HEK293 (cell line): ENCODE measurements around the gene ATP6V0A1.

Source experiments
- BCL11B ChIP-seq: fragments of 450-650 bp; formaldehyde crosslinking; IDR thresholded peaks from 2 replicates; pipeline ENCODE4 v1.5.1; 2016; ENCODE audit warnings: low read depth, missing biosample characterization, missing genetic modification characterization
- KLF17 ChIP-seq: fragments of 450-650 bp; formaldehyde crosslinking; IDR thresholded peaks from 2 replicates; pipeline ENCODE4 v1.5.1; 2016; ENCODE audit warnings: missing biosample characterization, missing genetic modification characterization
- KLF8 ChIP-seq: fragments of 450-650 bp; formaldehyde crosslinking; IDR thresholded peaks from 2 replicates; pipeline ENCODE4 v1.5.1; 2016; ENCODE audit warnings: missing biosample characterization, missing genetic modification characterization
- MZF1 ChIP-seq: fragments of 450-650 bp; formaldehyde crosslinking; IDR thresholded peaks from 2 replicates; pipeline ENCODE4 v1.5.1; 2017; ENCODE audit warnings: missing biosample characterization, missing genetic modification characterization, borderline replicate concordance
- PRDM10 ChIP-seq: fragments of 450-650 bp; formaldehyde crosslinking; IDR thresholded peaks from 2 replicates; pipeline ENCODE4 v1.5.1; 2016; ENCODE audit warnings: missing biosample characterization, missing genetic modification characterization
- ZBTB1 ChIP-seq: fragments of 450-650 bp; formaldehyde crosslinking; IDR thresholded peaks from 2 replicates; pipeline ENCODE4 v1.5.1; 2016; ENCODE audit warnings: missing biosample characterization, missing genetic modification characterization
- ZBTB17 ChIP-seq: fragments of 450-650 bp; formaldehyde crosslinking; IDR thresholded peaks from 2 replicates; pipeline ENCODE4 v1.5.1; 2016; ENCODE audit warnings: missing biosample characterization, missing genetic modification characterization
- ZBTB44 ChIP-seq: fragments of 450-650 bp; IDR thresholded peaks from 2 replicates; pipeline ENCODE4 v1.5.1; 2018; ENCODE audit warnings: missing biosample characterization, mild to moderate bottlenecking, missing genetic modification characterization
- ZBTB7A ChIP-seq: fragments of 450-650 bp; formaldehyde crosslinking; IDR thresholded peaks from 2 replicates; pipeline ENCODE4 v1.5.1; 2016; ENCODE audit warnings: low read depth, missing biosample characterization, missing genetic modification characterization
- ZFP3 ChIP-seq: fragments of 450-650 bp; formaldehyde crosslinking; IDR thresholded peaks from 2 replicates; pipeline ENCODE4 v1.5.1; 2016; ENCODE audit warnings: low read depth, missing biosample characterization, missing genetic modification characterization
- ZFP41 ChIP-seq: fragments of 450-650 bp; formaldehyde crosslinking; IDR thresholded peaks from 2 replicates; pipeline ENCODE4 v1.5.1; 2016; ENCODE audit warnings: missing biosample characterization, missing genetic modification characterization, borderline replicate concordance
- ZFP69B ChIP-seq: fragments of 450-650 bp; formaldehyde crosslinking; IDR thresholded peaks from 2 replicates; pipeline ENCODE4 v1.5.1; 2016; ENCODE audit warnings: missing biosample characterization, missing genetic modification characterization
- ZNF16 ChIP-seq: fragments of 450-650 bp; formaldehyde crosslinking; IDR thresholded peaks from 2 replicates; pipeline ENCODE4 v1.5.1; 2016; ENCODE audit warnings: low read depth, missing biosample characterization, missing genetic modification characterization
- ZNF175 ChIP-seq: fragments of 450-650 bp; formaldehyde crosslinking; IDR thresholded peaks from 2 replicates; pipeline ENCODE4 v1.5.1; 2016; ENCODE audit warnings: missing biosample characterization, missing genetic modification characterization
- ZNF23 ChIP-seq: fragments of 450-650 bp; formaldehyde crosslinking; IDR thresholded peaks from 2 replicates; pipeline ENCODE4 v1.5.1; 2016; ENCODE audit warnings: missing biosample characterization, missing genetic modification characterization, borderline replicate concordance
- ZNF239 ChIP-seq: fragments of 450-650 bp; formaldehyde crosslinking; IDR thresholded peaks from 2 replicates; pipeline ENCODE4 v1.5.1; 2016; ENCODE audit warnings: missing biosample characterization, missing genetic modification characterization
- ZNF266 ChIP-seq: fragments of 450-650 bp; formaldehyde crosslinking; IDR thresholded peaks from 2 replicates; pipeline ENCODE4 v1.5.1; 2016; ENCODE audit warnings: missing biosample characterization, missing genetic modification characterization, low read depth
- ZNF302 ChIP-seq: fragments of 450-650 bp; formaldehyde crosslinking; IDR thresholded peaks from 2 replicates; pipeline ENCODE4 v1.5.1; 2016; ENCODE audit warnings: missing biosample characterization, missing genetic modification characterization, low read depth
- ZNF354C ChIP-seq: fragments of 450-650 bp; formaldehyde crosslinking; IDR thresholded peaks from 2 replicates; pipeline ENCODE4 v1.5.1; 2016; ENCODE audit warnings: missing biosample characterization, missing genetic modification characterization, low read depth, borderline replicate concordance
- ZNF366 ChIP-seq: fragments of 450-650 bp; formaldehyde crosslinking; conservative IDR thresholded peaks from 2 replicates; pipeline ENCODE4 v1.5.1; 2016; ENCODE audit warnings: missing biosample characterization, missing genetic modification characterization
- ZNF426 ChIP-seq: fragments of 450-650 bp; formaldehyde crosslinking; IDR thresholded peaks from 2 replicates; pipeline ENCODE4 v1.5.1; 2017; ENCODE audit warnings: missing biosample characterization, missing genetic modification characterization, mild to moderate bottlenecking, inconsistent platforms, moderate library complexity
- ZNF521 ChIP-seq: fragments of 450-650 bp; formaldehyde crosslinking; IDR thresholded peaks from 2 replicates; pipeline ENCODE4 v1.5.1; 2017; ENCODE audit warnings: missing biosample characterization, mild to moderate bottlenecking, missing genetic modification characterization
- ZNF529 ChIP-seq: fragments of 450-650 bp; formaldehyde crosslinking; IDR thresholded peaks from 2 replicates; pipeline ENCODE4 v1.5.1; 2017; ENCODE audit warnings: missing genetic modification characterization, missing biosample characterization; ENCODE audit not compliant: insufficient replicate concordance
- ZNF530 ChIP-seq: fragments of 450-650 bp; formaldehyde crosslinking; IDR thresholded peaks from 2 replicates; pipeline ENCODE4 v1.5.1; 2016; ENCODE audit warnings: low read depth, missing biosample characterization, missing genetic modification characterization
- ZNF623 ChIP-seq: fragments of 450-650 bp; formaldehyde crosslinking; IDR thresholded peaks from 2 replicates; pipeline ENCODE4 v1.5.1; 2016; ENCODE audit warnings: missing biosample characterization, missing genetic modification characterization
- ZNF747 ChIP-seq: fragments of 450-650 bp; formaldehyde crosslinking; IDR thresholded peaks from 2 replicates; pipeline ENCODE4 v1.5.1; 2016; ENCODE audit warnings: missing biosample characterization, missing genetic modification characterization
- ZNF76 ChIP-seq: fragments of 450-650 bp; formaldehyde crosslinking; IDR thresholded peaks from 2 replicates; pipeline ENCODE4; 2016; ENCODE audit warnings: low read depth, missing biosample characterization, missing genetic modification characterization, borderline replicate concordance
- ZNF768 ChIP-seq: fragments of 450-650 bp; formaldehyde crosslinking; IDR thresholded peaks from 2 replicates; pipeline ENCODE4 v1.5.1; 2018; ENCODE audit warnings: missing biosample characterization, mild to moderate bottlenecking, missing genetic modification characterization
- ZNF791 ChIP-seq: fragments of 450-650 bp; formaldehyde crosslinking; IDR thresholded peaks from 2 replicates; pipeline ENCODE4 v1.5.1; 2016; ENCODE audit warnings: missing biosample characterization, missing genetic modification characterization
- ZSCAN5A ChIP-seq: fragments of 450-650 bp; formaldehyde crosslinking; IDR thresholded peaks from 2 replicates; pipeline ENCODE4 v1.5.1; 2016; ENCODE audit warnings: missing biosample characterization, missing genetic modification characterization

The ATP6V0A1 gene

GRCh38 chr17:42422958-42423712, 35.5 kb upstream of the ATP6V0A1 start, which contains the start of gene CAVIN1 (continued):
- TF ChIP-seq ZNF747 (tag by site-specific recombination) (no peak), ZBTB1 (tag by site-specific recombination) (no peak), ZNF623 (tag by site-specific recombination) (no peak; the same call in 1 of the 2 replicates), PRDM10 (tag by site-specific recombination) (peak; percentile 93), BCL11B (tag by site-specific recombination) (no peak), ZNF16 (tag by site-specific recombination) (no peak), ZBTB7A (tag by site-specific recombination) (peak; percentile 69; the same call in 1 of the 2 replicates), ZSCAN5A (tag by site-specific recombination) (peak; percentile 84; the same call in 1 of the 2 replicates), ZNF266 (tag by site-specific recombination) (no peak), KLF8 (tag by site-specific recombination) (peak; percentile 97), MZF1 (tag by site-specific recombination) (peak; percentile 72; the same call in 1 of the 2 replicates), ZFP69B (tag by site-specific recombination) (no peak; the same call in 1 of the 2 replicates), ZNF175 (no peak), ZBTB44 (no peak; the same call in 1 of the 2 replicates), ZNF791 (no peak), ZNF76 (tag by site-specific recombination) (0 out of 2 replicates have a peak, but pooled peaks have one; percentile 17), ZNF768 (tag by site-specific recombination) (no peak; the same call in 1 of the 2 replicates), ZFP3 (no peak), KLF17 (tag by site-specific recombination) (peak; percentile 73), ZNF354C (tag by site-specific recombination) (no peak), ZNF23 (tag by site-specific recombination) (no peak), ZFP41 (no peak), ZNF239 (tag by site-specific recombination) (0 out of 2 replicates have a peak, but pooled peaks have one; percentile 20), ZNF530 (tag by site-specific recombination) (no peak), ZNF366 (tag by site-specific recombination) (peak; percentile 87), ZNF529 (tag by site-specific recombination) (no peak), ZNF426 (tag by site-specific recombination) (no peak), ZNF302 (tag by site-specific recombination) (no peak), ZBTB17 (peak; percentile 96), ZNF521 (tag by site-specific recombination) (no peak)
